Right cardiac atrium (tissue), 5 donors: ENCODE results near the gene CD69. TPM values are rescaled to one million over a fixed set of nuclear protein-coding genes. Genes with fewer than 3 reads are reported as not detected.

Experiments
- ATAC-seq, 2 donors: fragments of 200-7000 bp; cut with Tn5 transposase; one replicate each; pipeline versions ENCODE4 v1.8.0 to v1.9.1; 2020; ENCODE audit warnings: moderate library complexity in 2 of 2, mild to moderate bottlenecking in 1 of 2
- DNase-seq, 3 donors: peaks; one replicate each; pipeline ENCODE4 v3.0.0-alpha.2; 2020
- H3K27ac ChIP-seq: one replicate; pipeline ENCODE4 v1.5.1; 2013; ENCODE audit warnings: mild to moderate bottlenecking, low read length, control low read depth, moderate library complexity
- H3K27me3 ChIP-seq: one replicate; pipeline ENCODE4 v1.6.1; 2013; ENCODE audit not compliant: control insufficient read depth, insufficient read depth
- H3K4me1 ChIP-seq: one replicate; pipeline ENCODE4 v1.6.1; 2013; ENCODE audit warnings: low read length; ENCODE audit not compliant: control insufficient read depth, insufficient read depth
- H3K4me3 ChIP-seq: one replicate; pipeline ENCODE4 v1.5.1; 2013; ENCODE audit warnings: low read length, control low read depth
- H3K9me3 ChIP-seq: one replicate; pipeline ENCODE4 v1.6.1; 2013; ENCODE audit warnings: low read length; ENCODE audit not compliant: control insufficient read depth
- WGBS: extraction: QIAGEN DNeasy Blood & Tissue Kit; methylation state at CpG from one replicate; pipeline ENCODE4 v1.1.7; 2013; 5-methylcytosine and 5-hydroxymethylcytosine counted together
- intact Hi-C, 4 donors: fragments of 100-400 bp; cut with DNase I; formaldehyde crosslinking; loops; one replicate each; pipeline versions ENCODE4 v1.11.0 to v1.14.0; 2022 to 2023
- long read RNA-seq, 4 donors: library from polyadenylated mRNA; unstranded; transcript quantifications; one replicate each; pipeline ENCODE4 v2.0.0, GENCODE V29; 2020 to 2021
- polyA plus RNA-seq: library from polyadenylated mRNA; stranded (reverse); fragments of 200-250 nt; gene quantifications from one replicate; pipeline ENCODE4 v1.2.3, GENCODE V29; 2013
- total RNA-seq, 4 donors: library from RNA; stranded (reverse); fragmentation: NEBNext Ultra II Directional; extraction: Animal tissue kit (Norgen Biotek cat#: 25700); gene quantifications; one replicate each; pipeline ENCODE4 v1.2.1, GENCODE V29; 2021
- donor health status: healthy with polysubstance abuse.
- donor health status: DM: no; HTN: yes; CAD: no.
- donor health status: DM: no; HTN: no; CAD: no.
- donor health status: DM: no; HTN: yes; CAD: no; lungs with severe emphysema.
- donor health status: DM: yes; HTN: yes; CAD: no.

Gene CD69
- 1 to 10 TPM in 3 of 4 donors, under 1 TPM in 1; 0.48 to 1.9 (median 1.5) TPM for total RNA-seq
- polyA plus RNA-seq, result 0.68 TPM
- long read RNA-seq, donor 1, partial matches to known transcripts, result 0 of 1 reads
- long read RNA-seq, donor 1, other reads (novel, unspliced or antisense), result 0 of 1 reads
- long read RNA-seq, donor 2, result 0 reads
- long read RNA-seq, donor 3, partial matches to known transcripts, result 0 of 1 reads
- long read RNA-seq, donor 3, other reads (novel, unspliced or antisense), result 0 of 1 reads
- long read RNA-seq, donor 4, partial matches to known transcripts, result 0 of 1 reads
- long read RNA-seq, donor 4, other reads (novel, unspliced or antisense), result 0 of 1 reads

GRCh38 chr12:9760699-9761418 lies at the start of gene CD69:
Gene CD69, minus strand, starts transcription at chr12:9760901. Its CDS starts 81 bp downstream, at chr12:9760820.
- intact Hi-C loops, result no loop called here
- ATAC-seq (no peak), DNase-seq (no peak)
- Histone ChIP-seq H3K27ac (no peak within 1 kb of the TSS), H3K4me1 (no peaks in the 10 kb centered on the region), H3K9me3 (no peaks in the 10 kb centered on the region), H3K27me3 (no peaks in the 10 kb centered on the region), H3K4me3 (no peak within 1 kb of the TSS)
- 69% methylated on average over 6 of the region's 6 CpGs for WGBS

GRCh38 chr12:9809866-9810265 lies 49.2 kb upstream of the CD69 start:
- Histone ChIP-seq H3K4me1 (no peaks in the 10 kb centered on the region), H3K27me3 (no peaks in the 10 kb centered on the region), H3K4me3 (no peak overlapping the region), H3K9me3 (no peaks in the 10 kb centered on the region), H3K27ac (no peak overlapping the region)
- DNase-seq (no peak), ATAC-seq (no peak)
- intact Hi-C loops, result loop anchor here (5.0 to 10.0 kb wide), 3 partner anchors 95 to 117 kb away; no protein-coding TSS in a partner anchor

- 66% methylated on average over 4 of the region's 4 CpGs for WGBS
- Histone ChIP-seq H3K27me3 (no peaks in the 10 kb centered on the region), H3K4me1 (no peaks in the 10 kb centered on the region), H3K4me3 (no peak overlapping the region), H3K27ac (no peak overlapping the region), H3K9me3 (no peaks in the 10 kb centered on the region)
- no peak for ATAC-seq
- no peak for DNase-seq
- intact Hi-C loops, result no loop called here
These were observed 48.6 kb upstream of the CD69 start for GRCh38 chr12:9809338-9809737.

- Histone ChIP-seq H3K9me3 (no peaks in the 10 kb centered on the region), H3K27ac (no peak overlapping the region), H3K4me3 (no peak overlapping the region), H3K27me3 (no peaks in the 10 kb centered on the region), H3K4me1 (no peaks in the 10 kb centered on the region)
- ATAC-seq, result no peak
- intact Hi-C loops, result no loop called here
- DNase-seq, result no peak
- 65% methylated on average over 3 of the region's 3 CpGs for WGBS
These were observed 47.8 kb upstream of the CD69 start for GRCh38 chr12:9808504-9808903.

- intact Hi-C loops, result no loop called here
- Histone ChIP-seq H3K4me1 (no peaks in the 10 kb centered on the region), H3K9me3 (no peaks in the 10 kb centered on the region), H3K27ac (no peak overlapping the region), H3K27me3 (no peaks in the 10 kb centered on the region), H3K4me3 (no peak overlapping the region)
- no peak for DNase-seq
- WGBS, result 80% methylated on average over 4 of the region's 4 CpGs
- no peak for ATAC-seq
These were observed 46.0 kb upstream of the CD69 start for GRCh38 chr12:9806714-9807113.

GRCh38 chr12:9805883-9806282 lies 45.2 kb upstream of the CD69 start:
- H3K9me3 ChIP-seq, result no peaks in the 10 kb centered on the region
- no peaks in the 10 kb centered on the region for H3K4me1 ChIP-seq
- WGBS, result 95% methylated on average over 2 of the region's 2 CpGs
- intact Hi-C loops, result no loop called here
- no peak overlapping the region for H3K27ac ChIP-seq
- no peaks in the 10 kb centered on the region for H3K27me3 ChIP-seq
- no peak overlapping the region for H3K4me3 ChIP-seq
- DNase-seq, result no peak
- ATAC-seq, result no peak

GRCh38 chr12:9799961-9800360 lies 39.3 kb upstream of the CD69 start:
- Histone ChIP-seq H3K4me1 (no peaks in the 10 kb centered on the region), H3K9me3 (no peaks in the 10 kb centered on the region), H3K4me3 (no peak overlapping the region), H3K27ac (no peak overlapping the region), H3K27me3 (no peaks in the 10 kb centered on the region)
- intact Hi-C loops, result no loop called here
- 72% methylated on average over 1 of the region's 1 CpG for WGBS
- DNase-seq (no peak), ATAC-seq (no peak)

GRCh38 chr12:9797722-9798619 lies 37.3 kb upstream of the CD69 start:
- Histone ChIP-seq H3K27me3 (no peaks in the 10 kb centered on the region), H3K9me3 (no peaks in the 10 kb centered on the region), H3K4me1 (no peaks in the 10 kb centered on the region), H3K27ac (no peak overlapping the region), H3K4me3 (no peak overlapping the region)
- ATAC-seq, result peak; percentile 49 to 82
- intact Hi-C loops, result no loop called here
- no peak for DNase-seq
- WGBS, result 55% methylated on average over 7 of the region's 7 CpGs

GRCh38 chr12:9796971-9797370 lies 36.3 kb upstream of the CD69 start:
- ATAC-seq, result no peak
- Histone ChIP-seq H3K4me3 (no peak overlapping the region), H3K9me3 (no peaks in the 10 kb centered on the region), H3K27ac (no peak overlapping the region), H3K4me1 (no peaks in the 10 kb centered on the region), H3K27me3 (peaks cover 4% of the 10 kb centered on the region)
- 61% methylated on average over 7 of the region's 7 CpGs for WGBS
- no peak for DNase-seq
- intact Hi-C loops, result no loop called here

GRCh38 chr12:9796346-9796745 lies 35.6 kb upstream of the CD69 start:
- Histone ChIP-seq H3K4me3 (no peak overlapping the region), H3K27ac (no peak overlapping the region), H3K9me3 (no peaks in the 10 kb centered on the region), H3K4me1 (no peaks in the 10 kb centered on the region), H3K27me3 (peaks cover 4% of the 10 kb centered on the region)
- 88% methylated on average over 5 of the region's 5 CpGs for WGBS
- ATAC-seq, result no peak
- intact Hi-C loops, result no loop called here
- no peak for DNase-seq

GRCh38 chr12:9795945-9796344 lies 35.2 kb upstream of the CD69 start:
- Histone ChIP-seq H3K27me3 (peaks cover 4% of the 10 kb centered on the region), H3K4me3 (no peak overlapping the region), H3K4me1 (no peaks in the 10 kb centered on the region), H3K27ac (no peak overlapping the region), H3K9me3 (no peaks in the 10 kb centered on the region)
- no peak for ATAC-seq
- DNase-seq, result no peak
- 90% methylated on average over 2 of the region's 2 CpGs for WGBS
- intact Hi-C loops, result no loop called here
